ENCODE data around the gene ST6GALNAC5.

Gene ST6GALNAC5

GRCh38 chr1:77064246-77064645, 197.0 kb downstream of the ST6GALNAC5 start:
- DNase-seq (ENCODE audit: low read depth, low spot score) = no peak
- Histone ChIP-seq H3K27me3 (ENCODE audit: control insufficient read depth, insufficient read depth, low read length) (no peaks in the 10 kb centered on the region), H3K4me1 (ENCODE audit: control insufficient read depth, insufficient read depth, low read length) (peaks cover 1% of the 10 kb centered on the region; the same call in 1 of the 2 replicates), H3K36me3 (ENCODE audit: control insufficient read depth, insufficient read depth, low read length) (no peaks in the 10 kb centered on the region), H3K27ac (ENCODE audit: low read length) (no peak overlapping the region), H3K9me3 (ENCODE audit: control insufficient read depth, insufficient read depth, low read length) (no peaks in the 10 kb centered on the region), H3K4me3 (ENCODE audit: low read length) (no peak overlapping the region)
- WGBS (ENCODE audit: insufficient coverage, insufficient read length) = no CpG with 5 or more reads among the region's 2 CpGs

GRCh38 chr1:77065693-77066342, 198.5 kb downstream of the ST6GALNAC5 start:
- no peak for DNase-seq (ENCODE audit: low read depth, low spot score)
- Histone ChIP-seq H3K27me3 (ENCODE audit: control insufficient read depth, insufficient read depth, low read length) (no peaks in the 10 kb centered on the region), H3K4me3 (ENCODE audit: low read length) (no peak overlapping the region), H3K9me3 (ENCODE audit: control insufficient read depth, insufficient read depth, low read length) (no peaks in the 10 kb centered on the region), H3K4me1 (ENCODE audit: control insufficient read depth, insufficient read depth, low read length) (no peaks in the 10 kb centered on the region), H3K36me3 (ENCODE audit: control insufficient read depth, insufficient read depth, low read length) (no peaks in the 10 kb centered on the region), H3K27ac (ENCODE audit: low read length) (no peak overlapping the region)
- WGBS (ENCODE audit: insufficient coverage, insufficient read length) = no CpG with 5 or more reads among the region's 7 CpGs

GRCh38 chr1:77068013-77068412, 200.7 kb downstream of the ST6GALNAC5 start:
- no peak overlapping the region for H3K27ac ChIP-seq (ENCODE audit: low read length)
- no peak overlapping the region for H3K4me3 ChIP-seq (ENCODE audit: low read length)
- H3K36me3 ChIP-seq (ENCODE audit: control insufficient read depth, insufficient read depth, low read length) = no peaks in the 10 kb centered on the region
- no CpG with 5 or more reads among the region's 2 CpGs for WGBS (ENCODE audit: insufficient coverage, insufficient read length)
- no peaks in the 10 kb centered on the region for H3K27me3 ChIP-seq (ENCODE audit: control insufficient read depth, insufficient read depth, low read length)
- no peaks in the 10 kb centered on the region for H3K9me3 ChIP-seq (ENCODE audit: control insufficient read depth, insufficient read depth, low read length)
- no peak for DNase-seq (ENCODE audit: low read depth, low spot score)
- H3K4me1 ChIP-seq (ENCODE audit: control insufficient read depth, insufficient read depth, low read length) = no peaks in the 10 kb centered on the region

GRCh38 chr1:77076759-77077158, 209.5 kb downstream of the ST6GALNAC5 start:
- DNase-seq (ENCODE audit: low read depth, low spot score) = no peak
- Histone ChIP-seq H3K9me3 (ENCODE audit: control insufficient read depth, insufficient read depth, low read length) (no peaks in the 10 kb centered on the region), H3K27ac (ENCODE audit: low read length) (no peak overlapping the region), H3K36me3 (ENCODE audit: control insufficient read depth, insufficient read depth, low read length) (no peaks in the 10 kb centered on the region), H3K4me1 (ENCODE audit: control insufficient read depth, insufficient read depth, low read length) (peaks cover 1% of the 10 kb centered on the region; the same call in 1 of the 2 replicates), H3K4me3 (ENCODE audit: low read length) (no peak overlapping the region), H3K27me3 (ENCODE audit: control insufficient read depth, insufficient read depth, low read length) (no peaks in the 10 kb centered on the region)
- WGBS (ENCODE audit: insufficient coverage, insufficient read length) = no CpG with 5 or more reads among the region's 2 CpGs

DNA sequence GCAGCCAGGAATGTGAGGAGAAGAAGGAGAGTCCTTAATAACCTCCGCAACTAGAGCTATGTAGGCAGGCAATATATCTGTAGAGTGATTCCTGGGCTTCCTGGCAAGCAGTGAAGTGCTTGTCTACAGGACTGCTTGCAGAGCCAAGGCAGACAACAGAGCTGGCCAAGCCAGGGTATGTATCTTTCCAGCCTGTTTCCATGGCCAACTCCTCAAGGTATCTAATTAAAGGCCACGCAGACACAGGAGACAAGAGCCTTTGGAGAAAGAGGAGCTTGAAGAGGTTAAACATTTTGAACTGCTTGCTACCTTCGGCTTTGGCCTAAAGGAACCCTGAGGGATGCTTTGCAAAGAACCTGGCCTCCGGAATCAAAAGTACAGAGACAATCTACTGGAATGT, 214.6 kb downstream of the ST6GALNAC5 start:
- Histone ChIP-seq H3K4me1 (ENCODE audit: control insufficient read depth, insufficient read depth, low read length) (peaks cover 2% of the 10 kb centered on the region; the same call in 1 of the 2 replicates), H3K27ac (ENCODE audit: low read length) (no peak overlapping the region), H3K9me3 (ENCODE audit: control insufficient read depth, insufficient read depth, low read length) (no peaks in the 10 kb centered on the region), H3K27me3 (ENCODE audit: control insufficient read depth, insufficient read depth, low read length) (no peaks in the 10 kb centered on the region), H3K36me3 (ENCODE audit: control insufficient read depth, insufficient read depth, low read length) (no peaks in the 10 kb centered on the region), H3K4me3 (ENCODE audit: low read length) (no peak overlapping the region)
- DNase-seq (ENCODE audit: low read depth, low spot score) = no peak
- WGBS (ENCODE audit: insufficient coverage, insufficient read length) = no CpG with 5 or more reads among the region's 4 CpGs

DNA sequence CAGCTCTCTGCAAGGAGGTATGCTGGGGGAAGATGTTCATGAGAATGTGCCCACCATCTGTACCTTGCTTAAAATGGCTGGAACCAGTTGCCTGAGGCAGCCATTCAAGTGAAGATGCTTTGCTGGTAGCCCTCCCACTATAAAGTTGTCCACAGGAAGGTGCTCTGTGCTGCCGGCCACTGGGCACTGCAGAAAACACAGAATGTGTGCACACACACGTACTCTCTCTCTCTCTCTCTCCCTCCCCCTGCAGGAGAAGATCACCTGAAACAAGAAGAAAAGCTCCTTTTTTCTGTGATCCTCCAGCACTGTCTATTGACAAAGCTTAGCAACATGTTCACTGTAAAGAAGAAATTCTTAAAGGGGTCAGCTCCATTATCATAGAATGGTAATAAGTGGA, 217.2 kb downstream of the ST6GALNAC5 start:
- Histone ChIP-seq H3K4me1 (ENCODE audit: control insufficient read depth, insufficient read depth, low read length) (peaks cover 2% of the 10 kb centered on the region; the same call in 1 of the 2 replicates), H3K27me3 (ENCODE audit: control insufficient read depth, insufficient read depth, low read length) (no peaks in the 10 kb centered on the region), H3K4me3 (ENCODE audit: low read length) (no peak overlapping the region), H3K27ac (ENCODE audit: low read length) (no peak overlapping the region), H3K9me3 (ENCODE audit: control insufficient read depth, insufficient read depth, low read length) (no peaks in the 10 kb centered on the region), H3K36me3 (ENCODE audit: control insufficient read depth, insufficient read depth, low read length) (no peaks in the 10 kb centered on the region)
- no CpG with 5 or more reads among the region's 2 CpGs for WGBS (ENCODE audit: insufficient coverage, insufficient read length)
- DNase-seq (ENCODE audit: low read depth, low spot score) = no peak

GRCh38 chr1:77085109-77085508, 217.8 kb downstream of the ST6GALNAC5 start:
- no peak overlapping the region for H3K4me3 ChIP-seq (ENCODE audit: low read length)
- peaks cover 2% of the 10 kb centered on the region; the same call in 1 of the 2 replicates for H3K4me1 ChIP-seq (ENCODE audit: control insufficient read depth, insufficient read depth, low read length)
- no peaks in the 10 kb centered on the region for H3K9me3 ChIP-seq (ENCODE audit: control insufficient read depth, insufficient read depth, low read length)
- H3K36me3 ChIP-seq (ENCODE audit: control insufficient read depth, insufficient read depth, low read length) = no peaks in the 10 kb centered on the region
- DNase-seq (ENCODE audit: low read depth, low spot score) = no peak
- no CpG with 5 or more reads among the region's 1 CpG for WGBS (ENCODE audit: insufficient coverage, insufficient read length)
- no peak overlapping the region for H3K27ac ChIP-seq (ENCODE audit: low read length)
- H3K27me3 ChIP-seq (ENCODE audit: control insufficient read depth, insufficient read depth, low read length) = no peaks in the 10 kb centered on the region

- no peak for DNase-seq (ENCODE audit: low read depth, low spot score)
- Histone ChIP-seq H3K4me1 (ENCODE audit: control insufficient read depth, insufficient read depth, low read length) (no peaks in the 10 kb centered on the region), H3K36me3 (ENCODE audit: control insufficient read depth, insufficient read depth, low read length) (no peaks in the 10 kb centered on the region), H3K27me3 (ENCODE audit: control insufficient read depth, insufficient read depth, low read length) (no peaks in the 10 kb centered on the region), H3K27ac (ENCODE audit: low read length) (no peak overlapping the region), H3K4me3 (ENCODE audit: low read length) (no peak overlapping the region), H3K9me3 (ENCODE audit: control insufficient read depth, insufficient read depth, low read length) (no peaks in the 10 kb centered on the region)
- 83% methylated on average over 1 of the region's 2 CpGs for WGBS (ENCODE audit: insufficient coverage, insufficient read length)
Observed at GRCh38 chr1:77089756-77090155, 222.5 kb downstream of the ST6GALNAC5 start.

- DNase-seq (ENCODE audit: low read depth, low spot score) = no peak
- no peak overlapping the region for H3K27ac ChIP-seq (ENCODE audit: low read length)
- no CpG with 5 or more reads among the region's 1 CpG for WGBS (ENCODE audit: insufficient coverage, insufficient read length)
Observed at GRCh38 chr1:77095236-77095635, 228.0 kb downstream of the ST6GALNAC5 start.

GRCh38 chr1:77096496-77097255, 229.4 kb downstream of the ST6GALNAC5 start:
- H3K9me3 ChIP-seq (ENCODE audit: control insufficient read depth, insufficient read depth, low read length) = no peaks in the 10 kb centered on the region
- DNase-seq (ENCODE audit: low read depth, low spot score) = no peak
- WGBS (ENCODE audit: insufficient coverage, insufficient read length) = no CpG with 5 or more reads among the region's 9 CpGs
- H3K4me3 ChIP-seq (ENCODE audit: low read length) = no peak overlapping the region
- no peaks in the 10 kb centered on the region for H3K27me3 ChIP-seq (ENCODE audit: control insufficient read depth, insufficient read depth, low read length)
- H3K36me3 ChIP-seq (ENCODE audit: control insufficient read depth, insufficient read depth, low read length) = no peaks in the 10 kb centered on the region
- H3K4me1 ChIP-seq (ENCODE audit: control insufficient read depth, insufficient read depth, low read length) = no peaks in the 10 kb centered on the region
- H3K27ac ChIP-seq (ENCODE audit: low read length) = no peak overlapping the region

More at GRCh38 chr1:77095236-77095635, 228.0 kb downstream of the ST6GALNAC5 start:
- H3K4me1 ChIP-seq (ENCODE audit: control insufficient read depth, insufficient read depth, low read length) = no peaks in the 10 kb centered on the region
- no peaks in the 10 kb centered on the region for H3K9me3 ChIP-seq (ENCODE audit: control insufficient read depth, insufficient read depth, low read length)
- H3K4me3 ChIP-seq (ENCODE audit: low read length) = no peak overlapping the region
- H3K27me3 ChIP-seq (ENCODE audit: control insufficient read depth, insufficient read depth, low read length) = no peaks in the 10 kb centered on the region
- no peaks in the 10 kb centered on the region for H3K36me3 ChIP-seq (ENCODE audit: control insufficient read depth, insufficient read depth, low read length)
